Measurements from ENCODE around the gene TRAF3IP1.

Gene TRAF3IP1

GRCh38 chr2:238280083-238280825 lies 40.1 kb upstream of the TRAF3IP1 start:
- H3K9me3 ChIP-seq (ENCODE audit: control insufficient read depth, low read length): no peaks in the 10 kb centered on the region
- H3K4me1 ChIP-seq (ENCODE audit: control insufficient read depth, insufficient read depth, low read length, poor library complexity, severe bottlenecking): peaks cover 3% of the 10 kb centered on the region
- WGBS, 2 experiments (ENCODE audit: insufficient coverage in 2 of 2): 83 to 95% methylated on average over 6 to 12 of the region's 12 CpGs
- H3K4me3 ChIP-seq (ENCODE audit: extremely low read depth, insufficient read depth, low read length, poor library complexity, severe bottlenecking): no peak overlapping the region
- peaks cover 22% of the 10 kb centered on the region for H3K36me3 ChIP-seq (ENCODE audit: control insufficient read depth, insufficient read depth, low read length)
- no peak overlapping the region for H3K27ac ChIP-seq (ENCODE audit: low read depth, low read length, severe bottlenecking)

GRCh38 chr2:238281826-238282480 lies 38.4 kb upstream of the TRAF3IP1 start:
- Histone ChIP-seq H3K4me3 (ENCODE audit: extremely low read depth, insufficient read depth, low read length, poor library complexity, severe bottlenecking) (no peak overlapping the region), H3K9me3 (ENCODE audit: control insufficient read depth, low read length) (no peaks in the 10 kb centered on the region), H3K36me3 (ENCODE audit: control insufficient read depth, insufficient read depth, low read length) (peaks cover 7% of the 10 kb centered on the region), H3K4me1 (ENCODE audit: control insufficient read depth, insufficient read depth, low read length, poor library complexity, severe bottlenecking) (peaks cover 20% of the 10 kb centered on the region), H3K27ac (ENCODE audit: low read depth, low read length, severe bottlenecking) (no peak overlapping the region)
- 90 to 97% methylated on average over 10 to 11 of the region's 13 CpGs for WGBS, 2 experiments (ENCODE audit: insufficient coverage in 2 of 2)

DNA sequence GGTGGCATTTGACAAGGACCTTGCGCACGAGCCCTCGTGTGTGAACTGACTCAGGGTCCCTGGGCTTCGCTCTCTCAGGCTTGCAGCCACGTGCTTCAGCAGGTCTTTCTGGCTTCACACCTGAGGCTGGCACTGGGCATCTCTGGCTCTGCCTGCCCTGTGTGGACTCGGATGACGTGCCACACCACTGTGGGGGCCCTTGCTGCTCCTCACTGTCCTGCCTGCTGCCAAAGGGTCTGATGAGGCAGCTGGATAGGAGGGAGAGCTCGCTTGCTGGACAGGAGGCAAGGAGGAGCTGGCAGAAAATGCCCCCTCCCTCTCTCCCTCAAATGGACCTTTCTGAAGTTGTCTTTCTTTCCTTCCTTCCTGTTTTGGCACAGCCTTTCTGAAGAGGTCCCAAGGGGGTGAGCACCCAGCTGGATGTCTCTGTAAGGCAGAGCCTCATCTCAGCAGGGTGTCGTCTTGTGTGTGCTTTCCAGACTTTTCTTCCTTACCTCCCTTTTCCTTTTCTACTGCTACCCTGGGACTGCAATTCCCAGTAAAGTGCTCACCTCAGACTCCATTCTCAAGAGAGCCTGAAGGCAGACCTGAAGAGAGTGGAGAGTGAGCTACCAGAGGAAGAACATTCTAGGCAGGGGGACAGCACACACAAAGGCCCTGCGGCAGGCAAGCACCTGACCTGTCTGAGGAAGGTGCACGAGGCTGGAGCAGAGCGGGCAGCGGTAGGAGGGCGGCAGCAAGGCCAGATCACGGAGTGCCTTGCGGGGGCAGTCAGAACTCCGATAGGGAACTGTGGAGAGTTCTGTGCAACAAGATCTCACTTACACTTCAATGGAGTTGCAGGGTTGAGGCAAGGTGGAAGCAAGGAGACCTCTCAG lies 37.2 kb upstream of the TRAF3IP1 start:
- 93 to 97% methylated on average over 14 to 16 of the region's 17 CpGs for WGBS, 2 experiments (ENCODE audit: insufficient coverage in 2 of 2)
- Histone ChIP-seq H3K4me1 (ENCODE audit: control insufficient read depth, insufficient read depth, low read length, poor library complexity, severe bottlenecking) (peaks cover 25% of the 10 kb centered on the region), H3K9me3 (ENCODE audit: control insufficient read depth, low read length) (no peaks in the 10 kb centered on the region), H3K27ac (ENCODE audit: low read depth, low read length, severe bottlenecking) (no peak overlapping the region), H3K36me3 (ENCODE audit: control insufficient read depth, insufficient read depth, low read length) (no peaks in the 10 kb centered on the region), H3K4me3 (ENCODE audit: extremely low read depth, insufficient read depth, low read length, poor library complexity, severe bottlenecking) (no peak overlapping the region)

DNA sequence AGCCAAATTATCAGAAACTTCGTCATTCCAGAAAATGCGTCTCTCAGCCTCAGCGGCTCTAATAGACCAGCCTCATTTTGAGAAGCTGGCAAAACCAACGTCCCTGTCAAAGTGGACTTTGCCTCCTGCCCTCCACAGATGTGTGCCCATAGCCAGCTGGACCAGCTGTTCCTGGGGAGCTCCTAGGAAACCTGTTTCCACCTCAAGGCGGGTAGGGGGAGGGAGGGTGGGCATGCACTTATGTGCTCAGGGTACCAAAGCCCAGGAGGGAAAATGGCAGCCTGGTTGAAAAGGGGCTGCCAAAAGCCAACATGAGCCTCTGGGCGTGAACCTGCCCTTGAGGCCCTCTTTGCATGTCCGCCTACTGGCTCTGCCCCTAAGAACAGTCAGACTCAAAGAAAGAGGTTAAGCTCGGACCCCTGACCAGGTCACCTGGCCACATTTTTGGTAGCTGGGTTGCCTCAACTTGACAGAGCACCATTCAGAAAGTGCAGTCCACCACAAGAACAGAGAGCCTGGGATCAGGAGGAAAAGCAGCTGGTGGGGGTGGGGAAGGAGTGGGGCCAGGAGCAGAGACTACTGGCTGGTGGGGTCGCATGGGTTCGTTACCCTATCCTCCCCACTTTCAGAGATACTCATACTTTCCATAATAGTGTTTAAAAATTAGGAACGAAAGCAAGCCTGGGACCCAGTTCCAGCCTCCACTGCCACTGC lies 35.4 kb upstream of the TRAF3IP1 start:
- Histone ChIP-seq H3K9me3 (ENCODE audit: control insufficient read depth, low read length) (no peaks in the 10 kb centered on the region), H3K27ac (ENCODE audit: low read depth, low read length, severe bottlenecking) (peak overlapping the region; percentile 93), H3K4me1 (ENCODE audit: control insufficient read depth, insufficient read depth, low read length, poor library complexity, severe bottlenecking) (peaks cover 31% of the 10 kb centered on the region), H3K4me3 (ENCODE audit: extremely low read depth, insufficient read depth, low read length, poor library complexity, severe bottlenecking) (no peak overlapping the region), H3K36me3 (ENCODE audit: control insufficient read depth, insufficient read depth, low read length) (no peaks in the 10 kb centered on the region)
- 93% methylated on average over 8 of the region's 11 CpGs for WGBS, 2 experiments (ENCODE audit: insufficient coverage in 2 of 2)

GRCh38 chr2:238285653-238286082 lies 34.6 kb upstream of the TRAF3IP1 start:
- Histone ChIP-seq H3K36me3 (ENCODE audit: control insufficient read depth, insufficient read depth, low read length) (no peaks in the 10 kb centered on the region), H3K4me3 (ENCODE audit: extremely low read depth, insufficient read depth, low read length, poor library complexity, severe bottlenecking) (no peak overlapping the region), H3K4me1 (ENCODE audit: control insufficient read depth, insufficient read depth, low read length, poor library complexity, severe bottlenecking) (peaks cover 34% of the 10 kb centered on the region), H3K27ac (ENCODE audit: low read depth, low read length, severe bottlenecking) (peak overlapping the region; percentile 93), H3K9me3 (ENCODE audit: control insufficient read depth, low read length) (no peaks in the 10 kb centered on the region)
- WGBS, 2 experiments (ENCODE audit: insufficient coverage in 2 of 2): 51 to 58% methylated on average over 6 to 7 of the region's 7 CpGs

DNA sequence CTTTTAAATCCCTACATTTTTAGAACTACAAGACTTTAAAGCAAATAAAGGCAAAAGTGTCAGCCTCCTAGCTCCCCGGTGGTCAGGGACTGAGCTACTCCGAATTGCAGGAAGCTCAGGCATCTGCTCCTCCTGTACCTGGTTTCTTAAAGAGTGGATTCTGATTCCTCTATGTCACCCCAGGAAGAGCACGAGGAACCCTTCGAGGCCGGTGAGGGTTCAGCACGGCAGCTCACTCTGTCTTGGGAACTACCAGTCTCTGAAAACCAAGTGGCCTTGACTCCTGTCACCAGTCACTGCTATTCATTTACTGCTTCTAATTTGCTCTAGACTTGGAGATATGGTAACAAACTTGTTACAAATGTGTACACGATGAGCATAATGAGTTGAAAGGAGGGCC lies 34.2 kb upstream of the TRAF3IP1 start:
- no peak overlapping the region for H3K4me3 ChIP-seq (ENCODE audit: extremely low read depth, insufficient read depth, low read length, poor library complexity, severe bottlenecking)
- H3K4me1 ChIP-seq (ENCODE audit: control insufficient read depth, insufficient read depth, low read length, poor library complexity, severe bottlenecking): peaks cover 34% of the 10 kb centered on the region
- H3K27ac ChIP-seq (ENCODE audit: low read depth, low read length, severe bottlenecking): peak overlapping the region; percentile 93
- 44 to 53% methylated on average over 4 to 5 of the region's 7 CpGs for WGBS, 2 experiments (ENCODE audit: insufficient coverage in 2 of 2)
- H3K9me3 ChIP-seq (ENCODE audit: control insufficient read depth, low read length): no peaks in the 10 kb centered on the region
- no peaks in the 10 kb centered on the region for H3K36me3 ChIP-seq (ENCODE audit: control insufficient read depth, insufficient read depth, low read length)

DNA sequence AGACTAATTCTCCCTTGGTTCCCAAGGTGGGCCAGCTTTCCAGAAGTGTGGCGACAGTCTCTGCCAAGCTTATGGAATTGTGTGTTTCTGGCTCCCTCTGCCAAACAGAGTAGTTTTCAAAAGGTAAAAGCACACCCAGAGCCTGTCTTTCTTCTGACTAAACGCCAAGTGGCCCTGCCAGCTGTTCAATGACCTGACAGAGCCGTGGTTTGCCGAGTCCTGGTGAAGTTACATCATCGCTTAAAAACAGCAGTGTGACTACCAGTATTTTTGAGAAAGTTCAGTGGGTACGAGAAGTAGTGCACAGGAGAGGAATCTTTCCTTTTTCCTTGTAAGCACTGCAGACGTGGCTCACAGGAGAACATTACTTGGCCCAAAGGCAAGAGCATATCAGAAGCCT lies 33.8 kb upstream of the TRAF3IP1 start:
- no peaks in the 10 kb centered on the region for H3K36me3 ChIP-seq (ENCODE audit: control insufficient read depth, insufficient read depth, low read length)
- 93 to 95% methylated on average over 6 of the region's 7 CpGs for WGBS, 2 experiments (ENCODE audit: insufficient coverage in 2 of 2)
- peaks cover 34% of the 10 kb centered on the region for H3K4me1 ChIP-seq (ENCODE audit: control insufficient read depth, insufficient read depth, low read length, poor library complexity, severe bottlenecking)
- H3K9me3 ChIP-seq (ENCODE audit: control insufficient read depth, low read length): no peaks in the 10 kb centered on the region
- peak overlapping the region; percentile 93 for H3K27ac ChIP-seq (ENCODE audit: low read depth, low read length, severe bottlenecking)
- no peak overlapping the region for H3K4me3 ChIP-seq (ENCODE audit: extremely low read depth, insufficient read depth, low read length, poor library complexity, severe bottlenecking)

DNA sequence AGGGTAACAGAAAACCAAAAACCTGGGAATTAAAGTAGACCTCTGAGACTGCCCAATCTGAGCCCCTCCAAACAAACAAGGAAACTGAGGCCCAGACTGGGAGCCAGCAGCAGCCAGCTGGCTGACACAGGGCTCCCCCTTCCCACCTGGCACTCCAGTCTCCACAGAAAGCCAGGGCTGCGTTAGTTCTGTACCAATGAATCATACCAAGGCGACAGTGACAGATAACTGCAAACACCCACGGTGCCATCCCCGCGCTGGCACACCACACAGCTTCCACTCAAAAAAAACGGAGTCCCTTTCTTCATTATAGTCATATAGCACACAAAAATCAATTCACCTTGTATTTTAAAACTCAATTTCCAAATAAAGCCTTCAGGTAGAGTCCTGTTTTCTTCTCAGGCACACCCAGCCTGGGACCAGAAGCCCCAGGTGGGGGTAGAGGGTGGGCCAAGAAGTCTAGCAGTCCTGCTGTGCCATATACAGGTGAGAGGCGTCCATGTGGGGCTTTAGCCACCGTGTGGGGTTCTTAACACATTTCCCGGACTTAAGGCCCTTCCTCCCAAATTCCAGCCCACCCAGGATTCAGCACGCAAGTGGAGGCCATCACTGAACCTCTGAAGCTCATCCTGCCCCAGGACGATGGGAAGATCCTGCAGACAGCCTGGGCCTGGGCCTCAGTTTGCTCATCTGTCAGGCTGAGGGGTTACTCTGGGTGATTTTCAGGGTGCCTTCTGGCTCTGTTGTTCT lies 33.2 kb upstream of the TRAF3IP1 start:
- no peaks in the 10 kb centered on the region for H3K36me3 ChIP-seq (ENCODE audit: control insufficient read depth, insufficient read depth, low read length)
- no peaks in the 10 kb centered on the region for H3K9me3 ChIP-seq (ENCODE audit: control insufficient read depth, low read length)
- 90 to 91% methylated on average over 8 of the region's 11 CpGs for WGBS, 2 experiments (ENCODE audit: insufficient coverage in 2 of 2)
- H3K4me3 ChIP-seq (ENCODE audit: extremely low read depth, insufficient read depth, low read length, poor library complexity, severe bottlenecking): no peak overlapping the region
- peak overlapping the region; percentile 90 for H3K27ac ChIP-seq (ENCODE audit: low read depth, low read length, severe bottlenecking)
- H3K4me1 ChIP-seq (ENCODE audit: control insufficient read depth, insufficient read depth, low read length, poor library complexity, severe bottlenecking): peaks cover 34% of the 10 kb centered on the region

DNA sequence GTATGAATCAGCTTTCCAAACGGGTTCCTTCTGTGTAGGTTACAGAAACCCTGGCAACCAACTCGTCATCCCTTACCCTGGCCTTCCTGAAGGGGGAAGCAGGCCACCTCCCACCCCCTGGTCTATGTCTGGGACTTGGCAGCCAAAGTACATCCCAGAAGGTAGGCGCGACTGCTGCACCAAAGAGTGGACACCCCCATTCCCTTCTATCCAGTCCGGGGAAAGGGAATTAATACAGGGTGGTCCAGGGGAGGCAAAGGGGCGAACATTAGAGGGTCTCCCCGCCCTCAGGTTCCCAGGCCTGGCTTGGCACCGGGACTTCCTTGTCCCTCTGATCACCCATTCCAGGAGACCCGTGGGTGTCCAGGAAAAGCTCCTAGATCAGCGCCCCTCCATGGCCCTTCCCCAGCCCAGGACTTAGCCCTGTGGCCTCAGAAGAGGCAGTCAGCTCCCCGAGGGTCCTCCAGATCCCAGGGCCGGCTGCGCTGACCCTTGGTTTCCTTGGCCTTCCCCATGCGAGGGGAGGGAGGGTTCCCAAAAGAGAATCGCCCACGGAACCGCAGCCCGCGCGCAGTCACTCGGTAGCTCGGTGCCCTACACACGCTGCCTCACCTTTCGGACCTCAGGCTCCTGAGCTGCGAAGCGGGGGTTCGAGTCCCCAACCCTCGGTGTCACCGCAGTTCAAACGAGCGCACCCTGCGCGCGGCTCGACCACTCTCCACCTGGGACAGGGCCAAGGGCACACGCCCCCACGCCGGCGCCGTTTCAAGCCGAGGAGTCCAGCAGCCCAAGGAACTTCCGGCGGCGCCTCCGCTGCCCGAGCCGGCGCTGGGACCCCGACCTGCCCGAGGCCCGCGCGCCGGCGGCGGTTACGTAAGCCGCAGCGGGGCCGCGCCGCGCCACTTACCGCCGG lies 32.3 kb upstream of the TRAF3IP1 start, which contains the start of gene PER2:
Gene PER2, minus strand, starts transcription at position 874 of the 913 bp plus-strand sequence. CDS start 10,674 bp downstream, outside the sequence.
- peak within 1 kb of the TSS; percentile 55 for H3K4me3 ChIP-seq (ENCODE audit: extremely low read depth, insufficient read depth, low read length, poor library complexity, severe bottlenecking)
- 3 to 6% methylated on average over 49 to 57 of the region's 65 CpGs for WGBS, 2 experiments (ENCODE audit: insufficient coverage in 2 of 2)
- peaks cover 34% of the 10 kb centered on the region for H3K4me1 ChIP-seq (ENCODE audit: control insufficient read depth, insufficient read depth, low read length, poor library complexity, severe bottlenecking)
- H3K9me3 ChIP-seq (ENCODE audit: control insufficient read depth, low read length): no peaks in the 10 kb centered on the region
- peak within 1 kb of the TSS; percentile 90 for H3K27ac ChIP-seq (ENCODE audit: low read depth, low read length, severe bottlenecking)
- H3K36me3 ChIP-seq (ENCODE audit: control insufficient read depth, insufficient read depth, low read length): no peaks in the 10 kb centered on the region

All from mesodermal cell (in vitro differentiated cells).